ENCODE measurements around the gene MDM4.
A peak's percentile ranks its signal among the peaks of the same experiment; 100 is the strongest.

Gene MDM4, protein sequence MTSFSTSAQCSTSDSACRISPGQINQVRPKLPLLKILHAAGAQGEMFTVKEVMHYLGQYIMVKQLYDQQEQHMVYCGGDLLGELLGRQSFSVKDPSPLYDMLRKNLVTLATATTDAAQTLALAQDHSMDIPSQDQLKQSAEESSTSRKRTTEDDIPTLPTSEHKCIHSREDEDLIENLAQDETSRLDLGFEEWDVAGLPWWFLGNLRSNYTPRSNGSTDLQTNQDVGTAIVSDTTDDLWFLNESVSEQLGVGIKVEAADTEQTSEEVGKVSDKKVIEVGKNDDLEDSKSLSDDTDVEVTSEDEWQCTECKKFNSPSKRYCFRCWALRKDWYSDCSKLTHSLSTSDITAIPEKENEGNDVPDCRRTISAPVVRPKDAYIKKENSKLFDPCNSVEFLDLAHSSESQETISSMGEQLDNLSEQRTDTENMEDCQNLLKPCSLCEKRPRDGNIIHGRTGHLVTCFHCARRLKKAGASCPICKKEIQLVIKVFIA

GRCh38 chr1:204516180-204516879 lies at the start of gene MDM4:
Gene MDM4 (plus strand): TSS chr1:204516406. CDS start chr1:204525519, 9,113 bp downstream.
- Histone ChIP-seq H2AFZ (ENCODE audit: low read depth, low read length) (peak within 1 kb of the TSS; percentile 90), H3K36me3 (ENCODE audit: insufficient read depth, low read length) (peaks cover 20% of the 10 kb centered on the region), H3K9me3 (ENCODE audit: low read length) (no peaks in the 10 kb centered on the region), H3K4me3 (ENCODE audit: low read length) (peak within 1 kb of the TSS; percentile 72), H3K4me1 (ENCODE audit: insufficient read depth, low read length) (peaks cover 12% of the 10 kb centered on the region), H3K27me3 (ENCODE audit: insufficient read depth, low read length) (no peaks in the 10 kb centered on the region)

DNA sequence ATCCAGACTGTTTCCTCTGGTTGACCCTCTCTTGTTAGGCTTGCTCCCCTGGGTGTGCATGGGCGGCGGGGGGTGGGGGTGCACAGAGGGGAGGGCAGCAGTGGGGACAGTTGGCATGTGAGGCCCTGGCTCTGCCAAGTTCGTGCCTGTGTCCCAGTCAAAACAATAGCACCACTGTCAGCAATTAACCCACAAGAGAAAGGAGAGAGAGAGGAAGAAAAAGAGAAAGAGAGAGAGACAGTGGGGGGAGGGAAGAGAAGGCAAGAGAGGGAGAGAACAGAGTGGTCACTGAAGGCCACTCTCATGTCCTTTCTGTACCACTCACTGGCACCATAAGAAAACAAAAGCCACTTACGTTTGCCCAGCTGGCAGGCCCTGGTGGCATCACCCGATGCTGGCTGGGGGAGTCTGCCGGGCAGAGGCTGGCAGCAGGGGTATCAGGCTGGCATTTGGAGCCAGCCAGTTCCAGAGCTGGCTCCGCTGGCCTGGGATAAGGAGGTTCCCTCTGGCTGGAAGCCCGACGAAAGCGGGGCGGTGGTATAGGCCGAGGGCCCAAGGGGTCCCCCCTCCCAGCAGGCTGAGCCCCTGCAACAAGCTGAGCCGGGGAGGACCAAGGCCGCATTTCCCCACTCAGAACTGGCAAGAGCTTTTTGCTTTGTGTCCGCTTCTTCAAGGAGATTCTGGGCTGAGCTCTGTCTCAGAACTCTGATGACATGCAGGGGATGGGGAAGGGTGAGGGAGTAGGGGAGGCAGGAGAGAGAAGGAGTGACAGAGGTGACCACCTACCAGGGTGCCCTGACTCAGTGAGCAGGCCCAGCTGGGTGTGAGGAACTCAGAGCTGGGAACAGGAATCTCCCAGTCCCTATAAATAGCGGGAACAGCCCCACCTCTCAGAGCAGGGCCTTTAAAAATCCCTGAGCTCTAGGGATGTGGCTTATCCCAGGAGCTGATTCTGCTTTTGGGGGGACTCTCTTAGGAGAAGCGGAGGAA lies 49.5 kb upstream of the MDM4 start:
- Histone ChIP-seq H3K36me3 (ENCODE audit: insufficient read depth, low read length) (peaks cover 78% of the 10 kb centered on the region), H3K4me1 (ENCODE audit: insufficient read depth, low read length) (no peaks in the 10 kb centered on the region), H3K9me3 (ENCODE audit: low read length) (no peaks in the 10 kb centered on the region), H3K4me3 (ENCODE audit: low read length) (no peak overlapping the region), H3K27me3 (ENCODE audit: insufficient read depth, low read length) (no peaks in the 10 kb centered on the region), H2AFZ (ENCODE audit: low read depth, low read length) (no peak overlapping the region)

DNA sequence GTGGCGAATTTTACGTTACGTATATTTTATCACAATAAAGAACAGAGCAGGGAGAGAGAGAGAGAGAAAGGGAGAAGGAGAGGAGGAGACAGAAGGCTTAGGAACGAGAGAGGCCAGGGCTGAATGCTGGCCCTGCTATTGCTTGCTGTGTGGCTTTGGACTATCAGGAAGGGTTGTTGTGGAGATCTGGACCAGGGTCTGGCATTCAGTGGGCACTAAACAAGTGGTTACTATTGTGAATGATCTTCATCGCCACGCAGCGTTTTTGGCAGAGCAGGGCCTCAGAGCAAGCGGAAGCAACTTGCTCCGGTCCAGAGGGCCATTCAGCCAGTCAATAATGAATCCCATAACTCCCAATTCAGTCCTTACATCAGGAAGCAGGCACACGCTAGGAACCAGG lies 48.0 kb upstream of the MDM4 start:
- no peaks in the 10 kb centered on the region for H3K27me3 ChIP-seq (ENCODE audit: insufficient read depth, low read length)
- H2AFZ ChIP-seq (ENCODE audit: low read depth, low read length) = no peak overlapping the region
- H3K4me1 ChIP-seq (ENCODE audit: insufficient read depth, low read length) = no peaks in the 10 kb centered on the region
- H3K36me3 ChIP-seq (ENCODE audit: insufficient read depth, low read length) = peaks cover 67% of the 10 kb centered on the region
- no peak overlapping the region for H3K4me3 ChIP-seq (ENCODE audit: low read length)
- no peaks in the 10 kb centered on the region for H3K9me3 ChIP-seq (ENCODE audit: low read length)

DNA sequence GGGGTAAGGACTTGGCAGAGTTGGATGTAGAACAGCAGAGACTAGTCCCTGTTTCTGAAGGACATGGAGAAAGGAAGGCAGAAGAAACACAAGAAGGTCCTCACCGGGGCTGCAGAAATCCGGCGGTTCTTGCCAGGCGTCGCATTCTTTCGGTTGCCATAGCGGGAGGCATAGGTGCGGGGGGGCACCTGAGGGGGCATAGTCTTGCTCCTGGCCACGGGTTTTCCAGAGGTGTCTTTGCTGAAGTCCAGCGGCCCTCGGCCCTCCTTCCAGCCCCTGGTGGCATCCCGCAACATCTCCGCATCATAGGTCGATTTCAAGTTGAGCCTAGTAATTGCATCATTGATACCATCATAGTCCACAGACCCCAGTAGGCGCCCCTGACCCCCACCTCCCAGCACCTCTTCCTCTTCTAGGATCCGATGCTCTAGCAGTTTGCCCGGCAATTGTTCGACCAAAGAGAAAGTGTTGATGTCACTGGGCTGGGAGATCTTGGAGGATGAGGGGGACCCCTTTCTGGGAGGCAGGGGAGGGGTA lies 47.4 kb upstream of the MDM4 start:
- no peaks in the 10 kb centered on the region for H3K27me3 ChIP-seq (ENCODE audit: insufficient read depth, low read length)
- no peaks in the 10 kb centered on the region for H3K9me3 ChIP-seq (ENCODE audit: low read length)
- peaks cover 60% of the 10 kb centered on the region for H3K36me3 ChIP-seq (ENCODE audit: insufficient read depth, low read length)
- no peak overlapping the region for H3K4me3 ChIP-seq (ENCODE audit: low read length)
- H3K4me1 ChIP-seq (ENCODE audit: insufficient read depth, low read length) = no peaks in the 10 kb centered on the region
- H2AFZ ChIP-seq (ENCODE audit: low read depth, low read length) = no peak overlapping the region

GRCh38 chr1:204469304-204469703 lies 46.9 kb upstream of the MDM4 start:
- Histone ChIP-seq H3K36me3 (ENCODE audit: insufficient read depth, low read length) (peaks cover 56% of the 10 kb centered on the region), H3K4me3 (ENCODE audit: low read length) (no peak overlapping the region), H2AFZ (ENCODE audit: low read depth, low read length) (no peak overlapping the region), H3K9me3 (ENCODE audit: low read length) (no peaks in the 10 kb centered on the region), H3K4me1 (ENCODE audit: insufficient read depth, low read length) (no peaks in the 10 kb centered on the region), H3K27me3 (ENCODE audit: insufficient read depth, low read length) (no peaks in the 10 kb centered on the region)

DNA sequence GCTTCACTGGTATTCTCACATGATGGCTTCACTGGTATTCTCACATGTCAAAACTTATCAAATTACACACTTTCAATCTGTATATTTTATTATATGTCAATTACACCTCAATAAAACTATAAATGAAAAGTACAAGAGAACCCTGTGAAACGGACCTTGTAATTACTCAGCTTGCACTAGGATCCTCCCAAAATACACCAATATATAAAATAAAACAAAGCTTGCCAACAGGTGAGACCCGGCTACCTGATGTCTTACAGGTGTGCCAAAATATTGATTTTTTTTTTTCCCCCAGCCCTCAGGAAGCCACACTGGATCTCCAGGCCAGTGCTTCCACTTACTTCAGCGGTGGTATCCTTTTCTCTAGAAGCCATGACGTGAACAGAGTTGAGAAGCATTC lies 44.5 kb upstream of the MDM4 start:
- no peaks in the 10 kb centered on the region for H3K4me1 ChIP-seq (ENCODE audit: insufficient read depth, low read length)
- H3K27me3 ChIP-seq (ENCODE audit: insufficient read depth, low read length) = no peaks in the 10 kb centered on the region
- peaks cover 3% of the 10 kb centered on the region for H3K9me3 ChIP-seq (ENCODE audit: low read length)

GRCh38 chr1:204472660-204473059 lies 43.5 kb upstream of the MDM4 start:
- no peaks in the 10 kb centered on the region for H3K27me3 ChIP-seq (ENCODE audit: insufficient read depth, low read length)
- peaks cover 3% of the 10 kb centered on the region for H3K9me3 ChIP-seq (ENCODE audit: low read length)
- peaks cover 32% of the 10 kb centered on the region for H3K36me3 ChIP-seq (ENCODE audit: insufficient read depth, low read length)
- no peak overlapping the region for H3K4me3 ChIP-seq (ENCODE audit: low read length)
- no peak overlapping the region for H2AFZ ChIP-seq (ENCODE audit: low read depth, low read length)
- no peaks in the 10 kb centered on the region for H3K4me1 ChIP-seq (ENCODE audit: insufficient read depth, low read length)

More for the DNA sequence above, 44.5 kb upstream of the MDM4 start:
- Histone ChIP-seq H3K4me3 (ENCODE audit: low read length) (no peak overlapping the region), H2AFZ (ENCODE audit: low read depth, low read length) (no peak overlapping the region), H3K36me3 (ENCODE audit: insufficient read depth, low read length) (peaks cover 37% of the 10 kb centered on the region)

- Histone ChIP-seq H3K27me3 (ENCODE audit: insufficient read depth, low read length) (no peaks in the 10 kb centered on the region), H3K4me1 (ENCODE audit: insufficient read depth, low read length) (no peaks in the 10 kb centered on the region), H3K4me3 (ENCODE audit: low read length) (no peak overlapping the region), H2AFZ (ENCODE audit: low read depth, low read length) (no peak overlapping the region), H3K9me3 (ENCODE audit: low read length) (peaks cover 3% of the 10 kb centered on the region), H3K36me3 (ENCODE audit: insufficient read depth, low read length) (peaks cover 28% of the 10 kb centered on the region)
Observed at GRCh38 chr1:204473400-204473965, 42.7 kb upstream of the MDM4 start.

- no peak overlapping the region for H3K4me3 ChIP-seq (ENCODE audit: low read length)
- H3K9me3 ChIP-seq (ENCODE audit: low read length) = peaks cover 3% of the 10 kb centered on the region
- H2AFZ ChIP-seq (ENCODE audit: low read depth, low read length) = no peak overlapping the region
- H3K4me1 ChIP-seq (ENCODE audit: insufficient read depth, low read length) = no peaks in the 10 kb centered on the region
- H3K27me3 ChIP-seq (ENCODE audit: insufficient read depth, low read length) = no peaks in the 10 kb centered on the region
- H3K36me3 ChIP-seq (ENCODE audit: insufficient read depth, low read length) = peaks cover 18% of the 10 kb centered on the region
Observed at GRCh38 chr1:204475656-204476432, 40.4 kb upstream of the MDM4 start.

DNA sequence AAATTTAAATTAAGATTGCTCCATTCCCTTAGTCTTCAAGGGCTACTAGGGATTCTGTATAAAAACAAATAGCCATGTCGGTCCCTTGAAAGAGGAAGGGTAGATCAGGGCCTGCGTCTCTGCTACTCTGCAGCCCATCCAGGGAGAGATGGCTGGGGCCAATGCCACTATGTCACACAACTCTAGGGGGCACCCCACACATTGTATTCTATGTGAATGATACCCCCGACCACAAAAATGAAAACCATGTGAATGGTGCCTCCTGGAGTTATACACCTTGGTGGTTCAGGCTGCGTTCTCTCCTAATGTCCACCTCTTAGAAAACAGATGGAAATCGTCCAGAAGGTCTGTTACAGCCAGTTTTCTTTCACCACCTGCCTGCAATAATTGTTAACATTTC lies 39.6 kb upstream of the MDM4 start:
- Histone ChIP-seq H3K4me3 (ENCODE audit: low read length) (no peak overlapping the region), H3K4me1 (ENCODE audit: insufficient read depth, low read length) (peaks cover 2% of the 10 kb centered on the region), H2AFZ (ENCODE audit: low read depth, low read length) (no peak overlapping the region), H3K36me3 (ENCODE audit: insufficient read depth, low read length) (peaks cover 17% of the 10 kb centered on the region), H3K27me3 (ENCODE audit: insufficient read depth, low read length) (no peaks in the 10 kb centered on the region), H3K9me3 (ENCODE audit: low read length) (peaks cover 3% of the 10 kb centered on the region)

DNA sequence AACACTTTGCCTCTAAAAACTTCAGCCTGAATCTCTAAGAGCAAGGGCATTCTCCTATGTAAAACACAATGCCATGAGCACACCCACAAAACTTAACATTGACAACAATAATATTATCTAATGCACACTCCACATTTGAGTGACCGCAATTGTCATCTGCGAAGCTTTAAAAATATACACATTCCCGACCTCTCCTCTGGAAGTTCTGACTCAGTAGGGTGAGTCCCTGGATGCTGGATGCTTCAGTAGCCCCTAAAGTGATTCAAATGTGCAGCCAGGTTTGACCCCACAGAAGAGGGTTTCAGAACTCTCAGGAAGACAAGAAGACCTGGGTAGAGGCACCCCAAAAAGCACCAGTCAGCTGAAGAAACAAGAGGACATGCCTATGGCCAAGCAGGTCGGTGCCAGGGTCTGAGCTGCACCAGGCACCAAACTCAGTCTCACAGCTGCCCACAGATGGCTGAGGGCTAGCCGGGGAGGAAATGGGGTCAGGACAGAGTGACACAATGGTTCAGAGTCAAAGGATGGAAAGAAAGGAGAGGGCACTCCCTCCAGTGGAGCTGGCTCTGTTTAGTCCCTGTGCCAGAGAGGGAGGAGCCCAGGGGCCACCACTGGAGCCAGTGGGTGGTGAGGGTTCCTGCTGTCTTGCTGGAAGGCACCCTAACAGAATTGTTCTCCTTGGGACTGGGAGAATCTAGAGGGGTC lies 39.0 kb upstream of the MDM4 start:
- Histone ChIP-seq H3K9me3 (ENCODE audit: low read length) (peaks cover 3% of the 10 kb centered on the region), H3K4me3 (ENCODE audit: low read length) (no peak overlapping the region), H3K4me1 (ENCODE audit: insufficient read depth, low read length) (peaks cover 9% of the 10 kb centered on the region), H3K27me3 (ENCODE audit: insufficient read depth, low read length) (no peaks in the 10 kb centered on the region), H3K36me3 (ENCODE audit: insufficient read depth, low read length) (peaks cover 13% of the 10 kb centered on the region), H2AFZ (ENCODE audit: low read depth, low read length) (no peak overlapping the region)
